PC-3 (cell line): ENCODE results near the gene FAM120AOS. TPM values are rescaled to one million over a fixed set of nuclear protein-coding genes. Genes with fewer than 3 reads are reported as not detected.

ENCODE experiments used
- ATAC-seq: fragments of 200-7000 bp; cut with Tn5 transposase; 2 replicates; pipeline ENCODE4 v1.9.1; 2020; ENCODE audit warnings: mild to moderate bottlenecking, moderate library complexity
- BruUV-seq: library from RNA; stranded (reverse); fragments of 400-500 nt; replicated peaks from 2 replicates; lab custom pipeline; 2021; lab: Mats Ljungman, UMichigan
- CTCF ChIA-PET: fragments of 300-600 bp; sonication (Branson Sonifier 250); formaldehyde crosslinking; loops from one replicate; lab custom pipeline; 2022; ENCODE audit warnings: antibody characterized with exemption; lab: Charles Lee
- POLR2A ChIA-PET: fragments of 300-600 bp; sonication (Branson Sonifier 250); formaldehyde crosslinking; loops from one replicate; lab custom pipeline; 2022; ENCODE audit warnings: antibody characterized with exemption; ENCODE audit not compliant: unreplicated experiment; lab: Charles Lee
- DNase-seq: peaks from one replicate; pipeline ENCODE4 v3.0.0-alpha.2; 2015
- H2AFZ ChIP-seq: fragments of 300-600 bp; sonication (generic); 2 replicates; pipeline ENCODE4 v1.6.0; 2016; ENCODE audit warnings: antibody characterized with exemption, low read length
- H3F3A ChIP-seq: fragments of 300-600 bp; sonication (generic); one replicate; pipeline ENCODE4 v1.6.0; 2017; ENCODE audit warnings: antibody characterized with exemption, low read length, control low read depth, mild to moderate bottlenecking; ENCODE audit not compliant: unreplicated experiment
- H3K27ac ChIP-seq: fragments of 300-600 bp; sonication (generic); 2 replicates; pipeline ENCODE4 v1.5.1; 2016; ENCODE audit warnings: mild to moderate bottlenecking, low read length
- H3K27me3 ChIP-seq: fragments of 300-600 bp; sonication (generic); 2 replicates; pipeline ENCODE4 v1.6.1; 2016; ENCODE audit warnings: low read length, mixed read lengths
- H3K36me3 ChIP-seq: fragments of 300-600 bp; sonication (generic); 2 replicates; pipeline ENCODE4 v1.6.1; 2016; ENCODE audit warnings: low read depth, mixed run types, low read length, mixed read lengths
- H3K4me1 ChIP-seq: fragments of 300-600 bp; sonication (generic); 2 replicates; pipeline ENCODE4 v1.5.1; 2016; ENCODE audit warnings: low read length; ENCODE audit not compliant: insufficient read depth
- H3K4me2 ChIP-seq: fragments of 300-600 bp; sonication (generic); 2 replicates; pipeline ENCODE4 v1.6.0; 2016; ENCODE audit warnings: low read length
- H3K4me3 ChIP-seq: fragments of 300-600 bp; sonication (generic); 2 replicates; pipeline ENCODE4 v1.5.1; 2016; ENCODE audit warnings: mild to moderate bottlenecking, low read length, mixed read lengths
- H3K79me2 ChIP-seq: fragments of 300-600 bp; sonication (generic); 2 replicates; pipeline ENCODE4 v1.6.1; 2017; ENCODE audit warnings: low read length, mixed read lengths
- H3K9ac ChIP-seq: fragments of 300-600 bp; sonication (generic); 2 replicates; pipeline ENCODE4 v1.6.0; 2016; ENCODE audit warnings: mild to moderate bottlenecking, low read length
- H3K9me2 ChIP-seq: fragments of 300-600 bp; sonication (generic); replicated peaks from 2 replicates; pipeline ENCODE4 v1.6.1; 2016; ENCODE audit warnings: mixed run types, low read length, mixed read lengths
- H3K9me3 ChIP-seq: fragments of 300-600 bp; sonication (generic); 2 replicates; pipeline ENCODE4 v1.6.1; 2016; ENCODE audit warnings: low read length, mixed read lengths
- H4K20me1 ChIP-seq: fragments of 300-600 bp; sonication (generic); 2 replicates; pipeline ENCODE4 v1.6.1; 2016; ENCODE audit warnings: low read length, mixed read lengths
- CTCF ChIP-seq: fragments of 300-600 bp; sonication (generic); conservative IDR thresholded peaks from 2 replicates; pipeline ENCODE4 v1.5.1; 2017; ENCODE audit warnings: antibody characterized with exemption, low read depth, mild to moderate bottlenecking, low read length
- EZH2 ChIP-seq: fragments of 300-600 bp; sonication (generic); IDR thresholded peaks from one replicate; pipeline ENCODE4 v1.6.1; 2017; ENCODE audit warnings: antibody characterized with exemption, mild to moderate bottlenecking, low read length; ENCODE audit not compliant: unreplicated experiment
- EZH2phosphoT487 ChIP-seq: fragments of 300-600 bp; sonication (generic); IDR thresholded peaks from 2 replicates; pipeline ENCODE4 v1.6.1; 2018; ENCODE audit warnings: mild to moderate bottlenecking, antibody characterized with exemption, low read length, borderline replicate concordance
- intact Hi-C: fragments of 100-400 bp; cut with micrococcal nuclease; formaldehyde crosslinking; loops from 2 replicates; pipeline ENCODE4 v1.9.0; 2023
- total RNA-seq: library from RNA; depleted of rRNA; stranded (reverse); fragments of >200 nt; gene quantifications from 2 replicates; pipeline ENCODE4 v1.2.3, GENCODE V29; 2014

FAM120AOS gene
- total RNA-seq, 1 experiment from 2014 or later = 39.8 TPM

- H3K27me3 ChIP-seq = no peaks in the 10 kb centered on the region
- CTCF ChIA-PET = no interaction called here
- no peak overlapping the region for H3K4me2 ChIP-seq
- H3K9ac ChIP-seq = no peak overlapping the region
- no peak for DNase-seq
- BruUV-seq = no TSS peak
- H3K4me3 ChIP-seq = no peak overlapping the region
- ATAC-seq = no peak
- TF ChIP-seq CTCF (no peak), EZH2 (no peak), EZH2phosphoT487 (no peak)
- no peak overlapping the region for H2AFZ ChIP-seq
- no peaks in the 10 kb centered on the region for H3K36me3 ChIP-seq
- no peaks in the 10 kb centered on the region for H3K9me2 ChIP-seq
- no peaks in the 10 kb centered on the region for H3K4me1 ChIP-seq
- H3K79me2 ChIP-seq = no peaks in the 10 kb centered on the region
- H3K9me3 ChIP-seq = no peaks in the 10 kb centered on the region
- H3F3A ChIP-seq = no peaks in the 10 kb centered on the region
- no peak overlapping the region for H3K27ac ChIP-seq
- intact Hi-C loops = no loop called here
- no peaks in the 10 kb centered on the region for H4K20me1 ChIP-seq
- POLR2A ChIA-PET = no interaction called here
Measured at GRCh38 chr9:93434056-93434455, 19.3 kb downstream of the FAM120AOS start.

- intact Hi-C loops = no loop called here
- no peaks in the 10 kb centered on the region for H3K36me3 ChIP-seq
- no peaks in the 10 kb centered on the region for H3F3A ChIP-seq
- no peaks in the 10 kb centered on the region for H3K27me3 ChIP-seq
- H3K9ac ChIP-seq = no peak overlapping the region
- no peak overlapping the region for H3K4me2 ChIP-seq
- no peaks in the 10 kb centered on the region for H3K9me3 ChIP-seq
- BruUV-seq = no TSS peak
- ChIA-PET CTCF (no interaction called here), POLR2A (no interaction called here)
- no peak overlapping the region for H3K4me3 ChIP-seq
- no peaks in the 10 kb centered on the region for H3K4me1 ChIP-seq
- no peaks in the 10 kb centered on the region for H3K79me2 ChIP-seq
- no peaks in the 10 kb centered on the region for H4K20me1 ChIP-seq
- TF ChIP-seq CTCF (no peak), EZH2phosphoT487 (no peak), EZH2 (no peak)
- ATAC-seq (no peak), DNase-seq (no peak)
- H2AFZ ChIP-seq = no peak overlapping the region
- no peaks in the 10 kb centered on the region for H3K9me2 ChIP-seq
- no peak overlapping the region for H3K27ac ChIP-seq
Measured at GRCh38 chr9:93432964-93433363, 20.4 kb downstream of the FAM120AOS start.

GRCh38 chr9:93431539-93432105, 21.8 kb downstream of the FAM120AOS start:
- TF ChIP-seq EZH2phosphoT487 = no peak
- no peak for TF ChIP-seq CTCF
- TF ChIP-seq EZH2 = no peak
- no TSS peak for BruUV-seq
- Histone ChIP-seq H3K4me2 (no peak overlapping the region), H3K36me3 (no peaks in the 10 kb centered on the region), H4K20me1 (no peaks in the 10 kb centered on the region), H3K9me3 (no peaks in the 10 kb centered on the region), H3K4me3 (no peak overlapping the region), H3K9me2 (no peaks in the 10 kb centered on the region), H3K4me1 (no peaks in the 10 kb centered on the region), H3K9ac (no peak overlapping the region), H3F3A (no peaks in the 10 kb centered on the region), H2AFZ (no peak overlapping the region), H3K27ac (no peak overlapping the region), H3K27me3 (no peaks in the 10 kb centered on the region), H3K79me2 (no peaks in the 10 kb centered on the region)
- ChIA-PET CTCF (no interaction called here), POLR2A (no interaction called here)
- DNase-seq (no peak), ATAC-seq (no peak)
- intact Hi-C loops = no loop called here
